Spleen (tissue), 11 donors: ENCODE measurements around the gene TMEM212. TPM values are rescaled to one million over a fixed set of nuclear protein-coding genes. Genes with fewer than 3 reads are reported as not detected.

Experiments
- DNase-seq: peaks from one replicate; pipeline ENCODE4 v3.0.0-alpha.2; 2020
- H3K27ac ChIP-seq, 8 donors: fragments of 200-600 bp; sonication (generic) in 7 of 8; 1 replicate in 4 of 8; 2 replicates in 4 of 8; pipeline versions ENCODE4 v1.5.0 to v1.8.0; 2016 to 2021; ENCODE audit warnings: inconsistent platforms in 4 of 8, mild to moderate bottlenecking in 4 of 8, moderate library complexity in 1 of 8
- H3K27me3 ChIP-seq, 7 donors: fragments of 200-600 bp; sonication (generic) in 6 of 7; replicated peaks in 1 of 7; 1 replicate in 4 of 7; 2 replicates in 3 of 7; pipeline versions ENCODE4 v1.5.0 to v1.8.0; 2016 to 2021; ENCODE audit warnings: inconsistent platforms in 3 of 7, mild to moderate bottlenecking in 1 of 7
- H3K36me3 ChIP-seq, 6 donors: fragments of 200-600 bp; sonication (generic) in 5 of 6; 1 replicate in 4 of 6; 2 replicates in 2 of 6; pipeline versions ENCODE4 v1.5.0 to v1.8.0; 2016 to 2021; ENCODE audit warnings: inconsistent platforms in 2 of 6
- H3K4me1 ChIP-seq, 6 donors: fragments of 200-600 bp; sonication (generic) in 5 of 6; 1 replicate in 3 of 6; 2 replicates in 3 of 6; pipeline versions ENCODE4 v1.5.0 to v1.8.0; 2016 to 2021; ENCODE audit warnings: inconsistent platforms in 3 of 6
- H3K4me3 ChIP-seq, 8 donors: fragments of 200-600 bp; sonication (generic) in 7 of 8; 1 replicate in 4 of 8; 2 replicates in 4 of 8; pipeline versions ENCODE4 v1.5.0 to v1.8.0; 2016 to 2021; ENCODE audit warnings: inconsistent platforms in 4 of 8, mild to moderate bottlenecking in 4 of 8, moderate library complexity in 2 of 8
- H3K9me3 ChIP-seq, 8 donors: fragments of 200-600 bp; sonication (generic) in 7 of 8; 1 replicate in 4 of 8; 2 replicates in 4 of 8; pipeline versions ENCODE4 v1.5.0 to v1.8.0; 2016 to 2021; ENCODE audit warnings: inconsistent platforms in 4 of 8
- POLR2A ChIP-seq, 3 donors: fragments of 450-650 bp; IDR thresholded peaks; one replicate each; pipeline ENCODE4 v1.5.1; 2017; ENCODE audit warnings: antibody characterized with exemption in 3 of 3, mild to moderate bottlenecking in 1 of 3
- POLR2AphosphoS5 ChIP-seq, 3 donors: sonication (generic); formaldehyde crosslinking; IDR thresholded peaks; one replicate each; pipeline ENCODE4 v1.5.1; 2017; ENCODE audit warnings: antibody characterized with exemption in 3 of 3
- WGBS, 5 donors: extraction: QIAGEN DNeasy Blood & Tissue Kit in 3 of 5; methylation state at CpG; one replicate each; pipeline versions ENCODE4 v1.1.5 to v1.1.7; 2013 to 2018; 5-methylcytosine and 5-hydroxymethylcytosine counted together
- intact Hi-C: fragments of 100-400 bp; cut with DNase I; formaldehyde crosslinking; loops from one replicate; pipeline ENCODE4 v1.15.0; 2023; ENCODE audit warnings: low total_unique reads
- polyA plus RNA-seq, 3 donors: library from polyadenylated mRNA; stranded (reverse); fragments of 200-250 nt; gene quantifications; one replicate each; pipeline ENCODE4 v1.2.1, GENCODE V29; 2013
- total RNA-seq, 7 donors: library from RNA; depleted of rRNA in 3 of 7; stranded (reverse); fragments of >200 nt in 3 of 7; fragmentation: NEBNext Ultra II Directional in 4 of 7; extraction: Animal tissue kit (Norgen Biotek cat#: 25700) in 4 of 7; gene quantifications; one replicate each; pipeline versions ENCODE4 v1.1.0 to v1.2.1, GENCODE V29; 2016 to 2021
- TF ChIP-seq, protein P1 (sequence below), 11 experiments: fragments of 200-600 bp in 7 of 11; fragments of 450-650 bp in 4 of 11; sonication (generic) in 4 of 11; IDR thresholded peaks in 8 of 11; conservative IDR thresholded peaks in 3 of 11; 1 replicate in 7 of 11; 2 replicates in 4 of 11; pipeline versions ENCODE4 v1.4.0 to v1.8.0; 2016 to 2021; ENCODE audit warnings: antibody characterized with exemption in 11 of 11, inconsistent platforms in 4 of 11, mild to moderate bottlenecking in 1 of 11
- donor health status: healthy with polysubstance abuse.
- donor health status: DM: no; HTN: no; CAD: no; lungs with moderate emphysema.
- donor health status: DM: no; HTN: no; CAD: no.
- donor health status: Bipolar disorder and iron deficiency.
- donor health status: healthy.
- donor health status: DM: no; HTN: no; CAD: no.
- donor health status: DM: yes; HTN: yes; CAD: no.

Gene TMEM212
- total and polyA plus RNA-seq, 10 donors: not detected

DNA sequence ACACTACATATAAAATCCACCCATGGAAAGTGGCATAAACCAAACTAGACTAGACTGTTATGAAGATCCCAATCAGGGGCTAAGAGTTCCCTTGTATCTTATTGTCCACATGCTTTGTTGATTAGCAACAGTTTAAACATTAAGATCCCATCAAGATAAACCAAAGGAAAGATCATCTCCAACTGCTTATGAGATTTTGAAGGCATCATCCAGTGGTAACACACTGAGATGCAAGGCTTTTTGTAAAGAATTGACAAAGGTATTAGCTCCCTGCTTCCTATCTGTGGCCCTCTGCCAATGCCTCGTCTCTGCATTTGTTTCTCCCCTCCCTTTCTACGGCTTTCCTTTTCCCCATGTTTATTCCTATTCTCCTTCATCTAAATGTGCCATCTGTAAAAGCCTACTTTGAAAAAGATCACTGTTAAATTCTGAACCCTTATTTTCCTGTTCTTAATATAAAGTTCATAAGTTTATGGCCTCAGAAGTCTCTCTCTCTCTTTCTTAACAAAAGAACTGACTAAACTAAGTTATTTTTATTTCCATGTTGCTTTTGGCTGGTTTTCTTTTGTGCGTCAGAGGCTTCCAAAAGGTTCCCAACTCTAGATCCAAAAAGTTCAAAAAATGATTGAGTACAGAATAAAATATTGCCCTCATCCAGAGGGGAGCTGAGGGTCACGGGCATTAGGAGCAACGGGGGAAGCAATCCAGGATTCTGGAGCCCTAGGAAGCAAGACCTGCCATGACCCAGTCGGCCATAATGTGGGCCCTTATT is 38.3 kb upstream of the TMEM212 start:
- Histone ChIP-seq H3K36me3 (no peaks in the 10 kb centered on the region), H3K4me3 (no peak overlapping the region), H3K9me3 (no peaks in the 10 kb centered on the region), H3K4me1 (peaks cover 0 to 79% (median 42%) of the 10 kb centered on the region in 6 donors), H3K27me3 (peaks cover 0 to 7% (median 4%) of the 10 kb centered on the region in 7 donors), H3K27ac (peak overlapping the region in 6 of 8 donors; percentile 5 to 66 (median 46))
- 60 to 84% (median 72%) methylated on average over 6 of the region's 6 CpGs for WGBS, 5 donors
- no peak for DNase-seq
- intact Hi-C loops: no loop called here
- TF ChIP-seq, protein P1, sequence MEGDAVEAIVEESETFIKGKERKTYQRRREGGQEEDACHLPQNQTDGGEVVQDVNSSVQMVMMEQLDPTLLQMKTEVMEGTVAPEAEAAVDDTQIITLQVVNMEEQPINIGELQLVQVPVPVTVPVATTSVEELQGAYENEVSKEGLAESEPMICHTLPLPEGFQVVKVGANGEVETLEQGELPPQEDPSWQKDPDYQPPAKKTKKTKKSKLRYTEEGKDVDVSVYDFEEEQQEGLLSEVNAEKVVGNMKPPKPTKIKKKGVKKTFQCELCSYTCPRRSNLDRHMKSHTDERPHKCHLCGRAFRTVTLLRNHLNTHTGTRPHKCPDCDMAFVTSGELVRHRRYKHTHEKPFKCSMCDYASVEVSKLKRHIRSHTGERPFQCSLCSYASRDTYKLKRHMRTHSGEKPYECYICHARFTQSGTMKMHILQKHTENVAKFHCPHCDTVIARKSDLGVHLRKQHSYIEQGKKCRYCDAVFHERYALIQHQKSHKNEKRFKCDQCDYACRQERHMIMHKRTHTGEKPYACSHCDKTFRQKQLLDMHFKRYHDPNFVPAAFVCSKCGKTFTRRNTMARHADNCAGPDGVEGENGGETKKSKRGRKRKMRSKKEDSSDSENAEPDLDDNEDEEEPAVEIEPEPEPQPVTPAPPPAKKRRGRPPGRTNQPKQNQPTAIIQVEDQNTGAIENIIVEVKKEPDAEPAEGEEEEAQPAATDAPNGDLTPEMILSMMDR (IDR thresholded peaks at IDR 0.05 in 8 of 11, conservative IDR thresholded peaks at IDR 0.05 in 3 of 11): no peak
- TF ChIP-seq POLR2A (IDR thresholded peaks at IDR 0.05): no peak
- no peak for TF ChIP-seq POLR2AphosphoS5 (IDR thresholded peaks at IDR 0.05)

DNA sequence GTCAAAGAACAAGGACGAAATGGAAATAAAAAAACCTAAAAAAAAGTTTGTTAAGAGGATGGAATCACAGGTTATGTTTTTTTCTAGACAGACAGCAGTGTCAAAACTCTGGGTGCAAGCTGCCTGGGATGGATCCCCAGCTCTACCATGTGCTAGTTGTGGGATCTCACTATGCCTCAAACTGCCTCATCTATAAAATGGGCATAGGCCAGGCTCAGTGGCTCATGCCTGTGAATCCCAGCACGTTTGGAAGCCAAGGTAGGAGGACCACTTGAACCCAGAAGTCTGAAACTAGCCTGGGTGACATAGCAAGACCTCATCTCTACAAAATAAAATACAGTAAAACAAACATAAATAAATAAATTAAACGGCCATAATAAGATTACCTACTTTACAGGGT is 37.5 kb upstream of the TMEM212 start:
- intact Hi-C loops: no loop called here
- peak overlapping the region in 5 of 8 donors; percentile 27 to 66 (median 53) for H3K27ac ChIP-seq

DNA sequence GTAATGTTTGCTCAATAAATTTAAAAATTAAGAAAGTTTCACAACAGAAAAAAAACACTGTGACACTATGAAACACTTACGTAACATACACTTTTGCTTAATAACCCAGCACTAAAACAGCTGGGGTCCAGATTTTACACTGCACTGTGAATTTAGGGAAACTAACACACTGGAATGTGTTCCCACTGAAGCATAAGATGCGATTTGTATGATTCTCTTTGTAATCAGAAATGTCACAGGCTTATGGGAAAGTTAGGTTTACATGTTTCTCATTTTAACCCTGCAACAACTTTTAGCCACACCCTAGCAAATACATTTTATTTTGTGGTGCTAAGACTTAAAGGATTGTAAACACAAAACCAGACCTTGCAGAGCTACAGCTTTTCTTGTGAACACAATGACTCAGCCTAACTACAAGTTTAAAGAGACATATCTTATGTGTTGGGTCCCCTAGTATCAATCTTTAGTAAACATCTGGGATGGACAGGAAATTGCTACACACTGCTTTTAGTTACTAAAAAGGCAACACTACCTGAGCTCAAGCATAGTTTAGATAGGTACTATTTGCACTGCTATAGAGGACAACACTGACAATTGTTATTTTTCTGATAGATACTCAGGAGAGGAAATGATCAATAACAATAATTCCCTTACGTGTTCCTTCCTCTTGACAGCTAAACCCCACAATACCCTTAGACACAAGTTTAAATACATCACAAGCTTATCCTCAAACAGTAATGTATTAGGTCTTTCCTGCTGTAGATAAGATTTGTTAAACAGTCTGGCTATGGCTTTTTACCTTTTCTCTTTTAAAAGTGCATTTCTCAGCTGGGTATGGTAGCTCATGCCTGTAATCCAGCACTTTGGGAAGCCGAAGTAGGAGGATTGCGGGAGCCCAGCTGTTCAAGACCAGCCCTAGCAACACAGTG is 36.7 kb upstream of the TMEM212 start:
- H3K4me1 ChIP-seq: peaks cover 0 to 87% (median 50%) of the 10 kb centered on the region in 6 donors
- peak overlapping the region in 5 of 8 donors; percentile 27 to 66 (median 53) for H3K27ac ChIP-seq
- peaks cover 0 to 21% (median 11%) of the 10 kb centered on the region in 7 donors for H3K27me3 ChIP-seq
- no peaks in the 10 kb centered on the region for H3K9me3 ChIP-seq
- intact Hi-C loops: no loop called here
- WGBS, 5 donors: 34 to 87% (median 67%) methylated on average over 5 of the region's 5 CpGs
- no peak for DNase-seq
- no peak overlapping the region for H3K4me3 ChIP-seq
- no peaks in the 10 kb centered on the region for H3K36me3 ChIP-seq
- TF ChIP-seq, protein P1 (IDR thresholded peaks at IDR 0.05 in 8 of 11, conservative IDR thresholded peaks at IDR 0.05 in 3 of 11): no peak
- no peak for TF ChIP-seq POLR2A (IDR thresholded peaks at IDR 0.05)
- no peak for TF ChIP-seq POLR2AphosphoS5 (IDR thresholded peaks at IDR 0.05)

More for the DNA sequence above, 37.5 kb upstream of the TMEM212 start:
- no peaks in the 10 kb centered on the region for H3K9me3 ChIP-seq
- DNase-seq: no peak
- WGBS, 5 donors: 45 to 58% (median 50%) methylated on average over 3 of the region's 3 CpGs
- no peaks in the 10 kb centered on the region for H3K36me3 ChIP-seq
- H3K27me3 ChIP-seq: peaks cover 0 to 16% (median 11%) of the 10 kb centered on the region in 7 donors
- TF ChIP-seq POLR2AphosphoS5 (IDR thresholded peaks at IDR 0.05) (no peak), POLR2A (IDR thresholded peaks at IDR 0.05) (no peak)
- TF ChIP-seq, protein P1 (IDR thresholded peaks at IDR 0.05 in 8 of 11, conservative IDR thresholded peaks at IDR 0.05 in 3 of 11): no peak
- H3K4me3 ChIP-seq: no peak overlapping the region
- peaks cover 0 to 87% (median 47%) of the 10 kb centered on the region in 6 donors for H3K4me1 ChIP-seq
